Astrocyte (in vitro differentiated cells and primary cell): ENCODE results near the gene IL10RA.

Experiments
- CTCF ChIP-seq: IDR thresholded peaks from 2 replicates; pipeline ENCODE4 v1.5.1; 2011; ENCODE audit warnings: low read depth, mild to moderate bottlenecking, inconsistent platforms, low read length, moderate library complexity; ENCODE audit not compliant: insufficient read depth
- EZH2 ChIP-seq: IDR thresholded peaks from 2 replicates; pipeline ENCODE4 v1.6.1; 2012; ENCODE audit warnings: mild to moderate bottlenecking, low read length, inconsistent platforms; ENCODE audit not compliant: insufficient read depth

DNA sequence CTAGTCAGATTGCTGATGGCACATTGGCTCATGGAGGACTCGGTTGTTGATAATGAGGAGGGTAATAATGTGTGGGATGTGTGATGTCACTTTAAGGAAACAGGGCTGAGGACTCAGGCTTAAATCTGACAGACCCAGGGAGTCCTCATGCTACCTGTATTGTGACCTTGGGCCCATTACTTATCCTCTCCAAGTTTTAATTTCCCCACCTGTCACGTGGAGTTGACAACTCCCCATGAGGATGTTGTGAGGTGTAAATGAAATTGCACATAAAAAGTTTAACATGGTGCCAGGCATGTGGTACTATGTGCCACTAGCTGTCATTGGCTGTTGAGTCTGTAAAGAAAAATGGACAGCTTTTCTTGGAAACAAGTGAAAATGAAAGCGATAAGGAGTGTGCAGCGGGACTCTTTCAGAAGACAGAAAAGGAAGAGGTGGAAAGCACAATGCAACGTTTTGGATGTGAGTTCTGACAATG, 15.3 kb downstream of the IL10RA start:
- TF ChIP-seq CTCF (no peak), EZH2 (no peak)
